K562 (cell line): Measurements from ENCODE around the gene AMH. TPM values are rescaled to one million over a fixed set of nuclear protein-coding genes. Genes with fewer than 3 reads are reported as not detected.

ENCODE experiments used
- ATAC-seq: fragments of 200-7000 bp; cut with Tn5 transposase; 3 replicates; pipeline ENCODE4 v1.9.1; 2020; ENCODE audit warnings: moderate library complexity
- BruUV-seq: library from RNA; stranded (reverse); fragments of 400-500 nt; replicated peaks from 2 replicates; lab custom pipeline; 2021; lab: Mats Ljungman, UMichigan
- CTCF ChIA-PET: fragments of 300-600 bp; formaldehyde crosslinking; extraction: SDS; loops from one replicate; lab custom pipeline; 2021; ENCODE audit warnings: low intra/inter-chr PET ratio; lab: Yijun Ruan, JAX
- POLR2A ChIA-PET: fragments of 300-600, 350-650 bp; sonication (Branson Sonifier 250); formaldehyde crosslinking; extraction: SDS; loops from one replicate; lab custom pipeline; 2021; ENCODE audit warnings: antibody characterized with exemption, inconsistent platforms; lab: Yijun Ruan, JAX
- DNase-seq, 4 experiments: peaks; one replicate each; pipeline versions ENCODE4 v3.0.0 to v3.0.0-alpha.2; 2011 to 2018; ENCODE audit warnings: low spot score in 3 of 4, mixed read lengths in 3 of 4; ENCODE audit errors: extremely low read depth in 1 of 4
- FAIRE-seq: peaks from 2 replicates; lab custom pipeline; 2011; peaks lifted over from hg19 to GRCh38; lab: Jason Lieb, UNC
- H2AFZ ChIP-seq: 2 replicates; pipeline ENCODE4 v1.6.0; 2011; ENCODE audit warnings: low read depth, low read length, control low read depth, inconsistent platforms
- H3K27ac ChIP-seq: fragments of 200-600 bp; 3 replicates; pipeline ENCODE4 v1.8.0; 2011; ENCODE audit warnings: low read depth, mild to moderate bottlenecking, control low read depth, inconsistent platforms, low read length, moderate library complexity, mixed read lengths; ENCODE audit errors: extremely low read depth
- H3K27me3 ChIP-seq, 2 experiments: fragments of 300-600 bp in 1 of 2; 2 replicates in 1 of 2; 3 replicates in 1 of 2; pipeline versions ENCODE4 v1.6.0 to v1.8.0; 2011; ENCODE audit warnings: inconsistent platforms in 2 of 2, low read length in 2 of 2, mild to moderate bottlenecking in 1 of 2, mixed read lengths in 1 of 2, moderate library complexity in 1 of 2; ENCODE audit not compliant: control insufficient read depth in 2 of 2, insufficient read depth in 2 of 2
- H3K36me3 ChIP-seq: fragments of 300-600 bp; 3 replicates; pipeline ENCODE4 v1.8.0; 2011; ENCODE audit warnings: mild to moderate bottlenecking, low read length, inconsistent platforms; ENCODE audit not compliant: control insufficient read depth, insufficient read depth
- H3K4me1 ChIP-seq, 2 experiments: fragments of 200-600 bp in 1 of 2; replicated peaks in 1 of 2; 2 replicates in 1 of 2; 3 replicates in 1 of 2; pipeline versions ENCODE4 v1.5.1 to v1.8.0; 2011; ENCODE audit warnings: inconsistent platforms in 2 of 2, low read length in 2 of 2, mild to moderate bottlenecking in 1 of 2, mixed read lengths in 1 of 2, moderate library complexity in 1 of 2; ENCODE audit not compliant: control insufficient read depth in 2 of 2, insufficient read depth in 2 of 2
- H3K4me2 ChIP-seq: 2 replicates; pipeline ENCODE4 v1.6.1; 2011; ENCODE audit warnings: low read length, control low read depth, inconsistent platforms, mixed read lengths; ENCODE audit not compliant: insufficient read depth
- H3K4me3 ChIP-seq: fragments of 200-600 bp; sonication (generic), shearing (Covaris generic); 2 replicates; pipeline ENCODE4 v1.5.1; 2016; ENCODE audit warnings: control low read depth, inconsistent platforms
- H3K79me2 ChIP-seq: fragments of 200-600 bp; 3 replicates; pipeline ENCODE4 v1.8.0; 2011; ENCODE audit warnings: low read length, inconsistent platforms; ENCODE audit not compliant: control insufficient read depth, insufficient read depth
- H3K9ac ChIP-seq, 2 experiments: 2 replicates each; pipeline versions ENCODE4 v1.6.0 to v1.6.1; 2011; ENCODE audit warnings: low read depth in 2 of 2, low read length in 2 of 2, control low read depth in 1 of 2, inconsistent platforms in 1 of 2, mild to moderate bottlenecking in 1 of 2, mixed read lengths in 1 of 2; ENCODE audit not compliant: insufficient read depth in 1 of 2
- H3K9me1 ChIP-seq: one replicate; pipeline ENCODE4 v1.6.0; 2011; ENCODE audit warnings: inconsistent platforms, mild to moderate bottlenecking, low read length, moderate library complexity; ENCODE audit not compliant: control insufficient read depth, insufficient read depth
- H3K9me3 ChIP-seq: replicated peaks from 2 replicates; pipeline ENCODE4 v1.5.1; 2011; ENCODE audit warnings: low read depth, low read length, inconsistent platforms; ENCODE audit not compliant: control insufficient read depth, insufficient read depth
- H4K20me1 ChIP-seq: replicated peaks from 2 replicates; pipeline ENCODE4 v1.6.1; 2011; ENCODE audit warnings: low read length, inconsistent platforms, mixed read lengths; ENCODE audit not compliant: control insufficient read depth, insufficient read depth
- HMBOX1 ChIP-seq: sonication (generic); IDR thresholded peaks from 2 replicates; pipeline ENCODE4 v1.6.1; 2016
- HSF4 ChIP-seq: fragments of 250-450 bp; sonication (Bioruptor Pico); IDR thresholded peaks from 2 replicates; pipeline ENCODE4 v2.1.2; 2022; ENCODE audit warnings: mild to moderate bottlenecking, moderate library complexity, borderline replicate concordance
- ILF3 ChIP-seq: fragments of 450-650 bp; IDR thresholded peaks from 2 replicates; pipeline ENCODE4 v1.6.1; 2018; ENCODE audit warnings: antibody characterized with exemption, mild to moderate bottlenecking, moderate library complexity, borderline replicate concordance
- KDM5B ChIP-seq: fragments of 200-600 bp; sonication (generic); IDR thresholded peaks from 2 replicates; pipeline ENCODE4 v1.6.1; 2012; ENCODE audit warnings: low read depth, mild to moderate bottlenecking, moderate library complexity, low read length, control low read depth, inconsistent platforms; ENCODE audit not compliant: insufficient replicate concordance
- PHF20 ChIP-seq: fragments of 450-650 bp; IDR thresholded peaks from 2 replicates; pipeline ENCODE4 v1.6.1; 2018; ENCODE audit not compliant: partially characterized antibody
- POLR2G ChIP-seq: fragments of 200-400 bp; formaldehyde crosslinking; IDR thresholded peaks from 2 replicates; pipeline ENCODE4 v1.6.1; 2017; ENCODE audit warnings: low read depth, mild to moderate bottlenecking, antibody characterized with exemption, low read length, moderate library complexity
- RBM22 ChIP-seq: fragments of 200-400 bp; formaldehyde crosslinking; IDR thresholded peaks from 2 replicates; pipeline ENCODE4 v1.6.1; 2018; ENCODE audit warnings: low read length, low read depth; ENCODE audit not compliant: poor library complexity, severe bottlenecking
- TCF7L2 ChIP-seq: fragments of 150-350 bp; IDR thresholded peaks from 2 replicates; pipeline ENCODE4 v1.6.1; 2016; ENCODE audit warnings: low read depth, mild to moderate bottlenecking, low read length, moderate library complexity
- THAP7 ChIP-seq: fragments of 250-450 bp; sonication (Bioruptor Pico); IDR thresholded peaks from 2 replicates; pipeline ENCODE4 v1.5.0; 2021
- ZNF699 ChIP-seq: fragments of 250-450 bp; sonication (Bioruptor Pico); IDR thresholded peaks from 2 replicates; pipeline ENCODE4 v1.8.0; 2021; ENCODE audit warnings: mild to moderate bottlenecking, moderate library complexity; ENCODE audit not compliant: insufficient replicate concordance
- WGBS: fragments of 100-300 bp; shearing (Covaris generic); methylation state at CpG from one replicate; pipeline ENCODE4 v1.1.6; 2016; ENCODE audit warnings: low coverage, mixed read lengths; ENCODE audit not compliant: insufficient coverage; ENCODE audit errors: missing lambda C conversion rate; 5-methylcytosine and 5-hydroxymethylcytosine counted together
- in situ Hi-C: fragments of 300-500 bp; cut with MboI; formaldehyde crosslinking; loops from 4 replicates; pipeline ENCODE4 v1.15.0; 2018; ENCODE audit warnings: inconsistent platforms, mixed read lengths
- intact Hi-C: fragments of 100-400 bp; cut with micrococcal nuclease; formaldehyde crosslinking; loops from 2 replicates; pipeline ENCODE4 v1.14.2; 2022
- polyA plus RNA-seq, 8 experiments: library from polyadenylated mRNA; depleted of rRNA in 4 of 8; stranded (reverse) in 5 of 8; unstranded in 3 of 8; fragments of >200 nt; fragmentation: Nextera tagmentation in 2 of 8; fragmentation: Illumina TruSeq in 1 of 8; extraction: Ambion mirVana in 2 of 8; extraction: Trizol in 1 of 8; gene quantifications; 2 replicates each; pipeline versions ENCODE4 v1.2.1 to v1.2.3, GENCODE V29; 2011 to 2014; ENCODE audit warnings: inconsistent platforms in 1 of 8, missing spikeins in 1 of 8
- total RNA-seq, 7 experiments: library from RNA; depleted of rRNA in 6 of 7; stranded (reverse); fragments of >200 nt in 6 of 7; fragmentation: Illumina TruSeq in 2 of 7; extraction: Trizol in 2 of 7; gene quantifications; 2 replicates each; pipeline versions ENCODE4 v1.2.1 to v1.2.3, GENCODE V29; 2011 to 2021; ENCODE audit warnings: low replicate concordance in 1 of 7

AMH gene
- total and polyA plus RNA-seq, 9 of the 15 experiments (the other 6 are each of a cell fraction or from before 2014, with no cell fraction given) = 0.29 to 27.4 (median 2.6) TPM; not detected in 2

GRCh38 chr19:2276429-2276986, 27.4 kb downstream of the AMH start:
- in situ Hi-C loops = no loop called here
- POLR2A ChIA-PET = interaction anchor here (0.6 to 4.0 kb wide), 12 partner anchors 9 to 323 kb away, joined by 3 to 17 read pairs (median 5); no protein-coding TSS in a partner anchor
- Histone ChIP-seq H3K9ac (peak overlapping the region in 1 of 2 experiments; percentile 8; a peak in 1 of 4 replicates), H3K36me3 (peaks cover 27% of the 10 kb centered on the region), H3K27me3 (no peaks in the 10 kb centered on the region), H3K9me3 (no peaks in the 10 kb centered on the region), H4K20me1 (peaks cover 28% of the 10 kb centered on the region), H3K27ac (no peak overlapping the region), H3K4me1 (peaks cover 10 to 67% of the 10 kb centered on the region in 2 experiments), H3K9me1 (peaks cover 5% of the 10 kb centered on the region), H3K4me2 (no peak overlapping the region), H3K79me2 (peaks cover 38% of the 10 kb centered on the region), H2AFZ (no peak overlapping the region), H3K4me3 (no peak overlapping the region)
- ATAC-seq = no peak
- no peak for TF ChIP-seq HMBOX1
- TF ChIP-seq THAP7 (CRISPR knock-in tag) = no peak
- peak; percentile 32 for TF ChIP-seq POLR2G
- no peak for TF ChIP-seq HSF4 (CRISPR knock-in tag)
- TF ChIP-seq TCF7L2 = no peak
- no peak for TF ChIP-seq PHF20
- no peak for TF ChIP-seq KDM5B
- TF ChIP-seq RBM22 = peak; percentile 76
- no peak for TF ChIP-seq ILF3
- TF ChIP-seq ZNF699 (CRISPR knock-in tag) = no peak
- no peak for DNase-seq
- intact Hi-C loops = loop anchor here (5.0 kb wide), 2 partner anchors 41 to 336 kb away; no protein-coding TSS in a partner anchor
- CTCF ChIA-PET = interaction anchor here (1.5 kb wide), 1 partner anchor 115 kb away, joined by 5 read pairs; no protein-coding TSS in a partner anchor
- BruUV-seq = no TSS peak
- WGBS = 88% methylated on average over 21 of the region's 28 CpGs
- no peak for FAIRE-seq
